Measurements from ENCODE around the gene TPP1. TPM values are rescaled to one million over a fixed set of nuclear protein-coding genes. Genes with fewer than 3 reads are reported as not detected.

Gene TPP1
- total RNA-seq: 45.8 to 50.1 TPM (median 46.0 TPM) in 3 replicates

GRCh38 chr11:6619004-6619745 lies at the start of gene TPP1:
TSS of gene TPP1 (minus strand) at chr11:6619422. CDS start at chr11:6619400, 22 bp downstream.
- TF ChIP-seq CTCF (IDR thresholded peaks at IDR 0.05; ENCODE audit: unreplicated experiment): no peak
- Mint-ChIP-seq H3K4me1 (no peaks in the 10 kb centered on the region), H3K9me3 (no peaks in the 10 kb centered on the region), H3K27ac (no peak within 1 kb of the TSS), H3K36me3 (peaks cover 5% of the 10 kb centered on the region), H3K27me3 (ENCODE audit: low read depth) (no peaks in the 10 kb centered on the region), H3K4me3 (no peak within 1 kb of the TSS)
- DNase-seq (ENCODE audit: low spot score in 2 of 2, unreplicated experiment in 2 of 2): peak; percentile 76 to 88

- Mint-ChIP-seq H3K36me3 (no peaks in the 10 kb centered on the region), H3K27me3 (ENCODE audit: low read depth) (peaks cover 26% of the 10 kb centered on the region), H3K4me1 (no peaks in the 10 kb centered on the region), H3K27ac (no peak overlapping the region), H3K4me3 (no peak overlapping the region), H3K9me3 (peaks cover 5% of the 10 kb centered on the region)
- no peak for DNase-seq (ENCODE audit: low spot score in 2 of 2, unreplicated experiment in 2 of 2)
- peak; percentile 68 for TF ChIP-seq CTCF (IDR thresholded peaks at IDR 0.05; ENCODE audit: unreplicated experiment)
Observed at GRCh38 chr11:6667733-6668374, 48.6 kb upstream of the TPP1 start.

- peaks cover 5% of the 10 kb centered on the region for H3K9me3 Mint-ChIP-seq
- H3K36me3 Mint-ChIP-seq: no peaks in the 10 kb centered on the region
- peaks cover 26% of the 10 kb centered on the region for H3K27me3 Mint-ChIP-seq (ENCODE audit: low read depth)
- TF ChIP-seq CTCF (IDR thresholded peaks at IDR 0.05; ENCODE audit: unreplicated experiment): no peak
- no peak overlapping the region for H3K27ac Mint-ChIP-seq
- DNase-seq (ENCODE audit: low spot score in 2 of 2, unreplicated experiment in 2 of 2): no peak
- no peak overlapping the region for H3K4me3 Mint-ChIP-seq
- H3K4me1 Mint-ChIP-seq: no peaks in the 10 kb centered on the region
Observed at GRCh38 chr11:6666302-6667183, 47.3 kb upstream of the TPP1 start.

- TF ChIP-seq CTCF (IDR thresholded peaks at IDR 0.05; ENCODE audit: unreplicated experiment): no peak
- Mint-ChIP-seq H3K4me3 (no peak overlapping the region), H3K27ac (no peak overlapping the region), H3K36me3 (no peaks in the 10 kb centered on the region), H3K27me3 (ENCODE audit: low read depth) (peaks cover 24% of the 10 kb centered on the region), H3K9me3 (peaks cover 5% of the 10 kb centered on the region), H3K4me1 (no peaks in the 10 kb centered on the region)
- DNase-seq (ENCODE audit: low spot score in 2 of 2, unreplicated experiment in 2 of 2): no peak
Observed at GRCh38 chr11:6664551-6664950, 45.3 kb upstream of the TPP1 start.

GRCh38 chr11:6663794-6664469 lies 44.7 kb upstream of the TPP1 start:
- H3K4me3 Mint-ChIP-seq: no peak overlapping the region
- H3K27ac Mint-ChIP-seq: no peak overlapping the region
- no peak for DNase-seq (ENCODE audit: low spot score in 2 of 2, unreplicated experiment in 2 of 2)
- peaks cover 5% of the 10 kb centered on the region for H3K9me3 Mint-ChIP-seq
- no peaks in the 10 kb centered on the region for H3K4me1 Mint-ChIP-seq
- H3K27me3 Mint-ChIP-seq (ENCODE audit: low read depth): peaks cover 24% of the 10 kb centered on the region
- H3K36me3 Mint-ChIP-seq: no peaks in the 10 kb centered on the region
- TF ChIP-seq CTCF (IDR thresholded peaks at IDR 0.05; ENCODE audit: unreplicated experiment): no peak

Measured in mesothelial cell of epicardium (in vitro differentiated cells).